Measurements from ENCODE around the gene PTPRD.

DNA sequence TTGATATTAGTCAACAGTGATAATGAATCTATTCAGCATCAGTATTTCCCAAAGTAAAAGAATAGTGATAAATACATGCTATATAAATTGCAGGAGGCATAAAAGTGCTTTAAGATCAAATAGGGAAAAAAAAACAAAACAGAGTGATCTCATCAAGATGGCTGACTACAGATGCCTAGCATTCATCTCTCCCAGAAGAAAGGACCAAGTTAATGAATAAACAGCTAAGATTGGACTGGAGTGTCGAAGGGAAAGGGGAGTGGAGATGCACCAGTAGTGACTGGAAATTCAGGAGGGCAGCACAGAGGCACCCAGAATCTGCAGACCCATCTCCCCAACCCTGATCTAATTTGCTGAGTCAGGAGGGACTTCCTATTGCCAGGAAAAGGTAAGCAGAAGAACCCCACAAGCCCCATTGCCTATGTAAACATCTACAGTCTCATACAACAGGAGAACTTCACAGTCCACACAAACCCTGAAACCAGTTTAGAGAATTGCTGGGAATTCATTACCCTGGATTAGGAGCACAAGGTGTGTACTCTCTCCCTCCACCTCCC lies 699.4 kb downstream of the PTPRD start:
- TF ChIP-seq, protein P1, sequence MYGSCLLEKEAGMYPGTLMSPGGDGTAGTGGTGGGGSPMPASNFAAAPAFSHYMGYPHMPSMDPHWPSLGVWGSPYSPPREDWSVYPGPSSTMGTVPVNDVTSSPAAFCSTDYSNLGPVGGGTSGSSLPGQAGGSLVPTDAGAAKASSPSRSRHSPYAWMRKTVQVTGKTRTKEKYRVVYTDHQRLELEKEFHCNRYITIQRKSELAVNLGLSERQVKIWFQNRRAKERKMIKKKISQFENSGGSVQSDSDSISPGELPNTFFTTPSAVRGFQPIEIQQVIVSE (CRISPR knock-in tag; IDR thresholded peaks at IDR 0.05; ENCODE audit: borderline replicate concordance), result no peak
- no peak for TF ChIP-seq CTCF (IDR thresholded peaks at IDR 0.05)
- TF ChIP-seq, protein P2, sequence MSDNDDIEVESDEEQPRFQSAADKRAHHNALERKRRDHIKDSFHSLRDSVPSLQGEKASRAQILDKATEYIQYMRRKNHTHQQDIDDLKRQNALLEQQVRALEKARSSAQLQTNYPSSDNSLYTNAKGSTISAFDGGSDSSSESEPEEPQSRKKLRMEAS (CRISPR knock-in tag; IDR thresholded peaks at IDR 0.05), result no peak
- TF ChIP-seq KAT7 (CRISPR knock-in tag; IDR thresholded peaks at IDR 0.05; ENCODE audit: borderline replicate concordance), result no peak
